ENCODE results near the gene FAM184A. TPM values are rescaled to one million over a fixed set of nuclear protein-coding genes. Genes with fewer than 3 reads are reported as not detected.

The FAM184A gene
- total RNA-seq, 1 donor from 2014 or later: 15.4 TPM

- H3K27ac ChIP-seq: no peak overlapping the region
- H3K36me3 ChIP-seq: no peaks in the 10 kb centered on the region
- H3K9me3 ChIP-seq: no peaks in the 10 kb centered on the region
- H3K4me3 ChIP-seq: no peak overlapping the region
- H3K27me3 ChIP-seq: no peaks in the 10 kb centered on the region
- TF ChIP-seq, protein P1, sequence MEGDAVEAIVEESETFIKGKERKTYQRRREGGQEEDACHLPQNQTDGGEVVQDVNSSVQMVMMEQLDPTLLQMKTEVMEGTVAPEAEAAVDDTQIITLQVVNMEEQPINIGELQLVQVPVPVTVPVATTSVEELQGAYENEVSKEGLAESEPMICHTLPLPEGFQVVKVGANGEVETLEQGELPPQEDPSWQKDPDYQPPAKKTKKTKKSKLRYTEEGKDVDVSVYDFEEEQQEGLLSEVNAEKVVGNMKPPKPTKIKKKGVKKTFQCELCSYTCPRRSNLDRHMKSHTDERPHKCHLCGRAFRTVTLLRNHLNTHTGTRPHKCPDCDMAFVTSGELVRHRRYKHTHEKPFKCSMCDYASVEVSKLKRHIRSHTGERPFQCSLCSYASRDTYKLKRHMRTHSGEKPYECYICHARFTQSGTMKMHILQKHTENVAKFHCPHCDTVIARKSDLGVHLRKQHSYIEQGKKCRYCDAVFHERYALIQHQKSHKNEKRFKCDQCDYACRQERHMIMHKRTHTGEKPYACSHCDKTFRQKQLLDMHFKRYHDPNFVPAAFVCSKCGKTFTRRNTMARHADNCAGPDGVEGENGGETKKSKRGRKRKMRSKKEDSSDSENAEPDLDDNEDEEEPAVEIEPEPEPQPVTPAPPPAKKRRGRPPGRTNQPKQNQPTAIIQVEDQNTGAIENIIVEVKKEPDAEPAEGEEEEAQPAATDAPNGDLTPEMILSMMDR (IDR thresholded peaks at IDR 0.05): no peak
- ATAC-seq (no peak), DNase-seq (no peak)
- H3K4me1 ChIP-seq: no peaks in the 10 kb centered on the region
- intact Hi-C loops (cut with DNase I): no loop called here
Observed at GRCh38 chr6:119060255-119060907, 18.1 kb downstream of the FAM184A start.

- Histone ChIP-seq H3K27ac (no peak overlapping the region), H3K4me1 (no peaks in the 10 kb centered on the region), H3K27me3 (no peaks in the 10 kb centered on the region), H3K9me3 (no peaks in the 10 kb centered on the region), H3K4me3 (no peak overlapping the region), H3K36me3 (no peaks in the 10 kb centered on the region)
- DNase-seq: no peak
- no peak for ATAC-seq
- intact Hi-C loops (cut with DNase I): no loop called here
- TF ChIP-seq, protein P1 (IDR thresholded peaks at IDR 0.05): no peak
Observed at GRCh38 chr6:119055069-119055468, 23.4 kb downstream of the FAM184A start.

DNA sequence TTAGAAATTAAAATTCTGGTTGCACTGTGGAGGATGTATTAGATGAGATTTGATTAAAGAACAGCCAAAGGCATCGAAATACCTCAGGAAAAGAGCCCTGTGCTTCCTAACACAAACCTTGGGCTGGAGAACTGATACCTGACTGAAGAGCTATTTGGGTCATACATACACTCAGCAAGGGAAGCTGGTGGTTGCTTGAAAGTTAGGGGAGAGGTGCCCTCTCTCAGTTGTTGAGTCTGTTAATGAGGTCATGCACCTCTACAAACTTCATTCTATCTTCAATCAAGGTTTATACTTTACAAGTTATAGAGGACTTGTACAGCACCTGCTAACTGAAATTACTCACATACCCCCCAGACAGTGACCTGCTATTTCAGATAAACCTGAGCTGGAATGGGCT, 25.5 kb downstream of the FAM184A start:
- Histone ChIP-seq H3K9me3 (no peaks in the 10 kb centered on the region), H3K4me3 (no peak overlapping the region), H3K36me3 (no peaks in the 10 kb centered on the region), H3K4me1 (no peaks in the 10 kb centered on the region), H3K27me3 (no peaks in the 10 kb centered on the region), H3K27ac (no peak overlapping the region)
- DNase-seq (no peak), ATAC-seq (no peak)
- TF ChIP-seq, protein P1 (IDR thresholded peaks at IDR 0.05): no peak
- intact Hi-C loops (cut with DNase I): no loop called here

- Histone ChIP-seq H3K27me3 (no peaks in the 10 kb centered on the region), H3K27ac (no peak overlapping the region), H3K4me3 (no peak overlapping the region), H3K9me3 (no peaks in the 10 kb centered on the region), H3K36me3 (no peaks in the 10 kb centered on the region), H3K4me1 (no peaks in the 10 kb centered on the region)
- DNase-seq (no peak), ATAC-seq (no peak)
- intact Hi-C loops (cut with DNase I): no loop called here
- TF ChIP-seq, protein P1 (IDR thresholded peaks at IDR 0.05): no peak
Observed at GRCh38 chr6:119052292-119052889, 26.1 kb downstream of the FAM184A start.

DNA sequence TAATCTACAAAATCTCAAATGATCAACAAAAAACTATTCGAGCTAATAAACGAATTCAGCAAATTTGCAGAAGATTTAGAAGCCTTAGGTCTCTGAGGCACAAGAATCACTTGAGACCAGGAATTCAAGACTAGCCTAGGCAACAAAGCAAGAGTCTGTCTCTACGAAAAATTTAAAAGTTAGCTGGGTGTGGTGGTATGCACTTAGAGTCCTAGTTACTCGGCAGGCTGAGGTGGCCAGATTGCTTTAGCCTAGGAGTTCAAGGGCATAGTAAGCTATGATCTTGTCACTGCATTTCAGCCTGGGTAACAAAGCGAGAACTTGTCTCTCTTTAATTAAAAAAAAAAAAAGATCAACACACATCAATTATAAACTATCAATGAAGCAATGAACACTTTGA, 34.2 kb downstream of the FAM184A start:
- Histone ChIP-seq H3K27ac (no peak overlapping the region), H3K4me1 (no peaks in the 10 kb centered on the region), H3K9me3 (no peaks in the 10 kb centered on the region), H3K36me3 (no peaks in the 10 kb centered on the region), H3K27me3 (no peaks in the 10 kb centered on the region), H3K4me3 (no peak overlapping the region)
- intact Hi-C loops (cut with DNase I): no loop called here
- ATAC-seq (no peak), DNase-seq (no peak)
- TF ChIP-seq, protein P1 (IDR thresholded peaks at IDR 0.05): no peak
